T follicular helper cell (primary cell): ENCODE results near the gene ICAM5.
"Not testable (repeated sequence)": the region's sequence is repeated elsewhere in the genome, so short reads cannot be mapped to it uniquely, and the experiment has no call there.

ENCODE experiments used
- DNase-seq: peaks from one replicate; pipeline ENCODE4 v3.0.0-alpha.2; 2020; ENCODE audit warnings: low read depth

ICAM5 gene

DNA sequence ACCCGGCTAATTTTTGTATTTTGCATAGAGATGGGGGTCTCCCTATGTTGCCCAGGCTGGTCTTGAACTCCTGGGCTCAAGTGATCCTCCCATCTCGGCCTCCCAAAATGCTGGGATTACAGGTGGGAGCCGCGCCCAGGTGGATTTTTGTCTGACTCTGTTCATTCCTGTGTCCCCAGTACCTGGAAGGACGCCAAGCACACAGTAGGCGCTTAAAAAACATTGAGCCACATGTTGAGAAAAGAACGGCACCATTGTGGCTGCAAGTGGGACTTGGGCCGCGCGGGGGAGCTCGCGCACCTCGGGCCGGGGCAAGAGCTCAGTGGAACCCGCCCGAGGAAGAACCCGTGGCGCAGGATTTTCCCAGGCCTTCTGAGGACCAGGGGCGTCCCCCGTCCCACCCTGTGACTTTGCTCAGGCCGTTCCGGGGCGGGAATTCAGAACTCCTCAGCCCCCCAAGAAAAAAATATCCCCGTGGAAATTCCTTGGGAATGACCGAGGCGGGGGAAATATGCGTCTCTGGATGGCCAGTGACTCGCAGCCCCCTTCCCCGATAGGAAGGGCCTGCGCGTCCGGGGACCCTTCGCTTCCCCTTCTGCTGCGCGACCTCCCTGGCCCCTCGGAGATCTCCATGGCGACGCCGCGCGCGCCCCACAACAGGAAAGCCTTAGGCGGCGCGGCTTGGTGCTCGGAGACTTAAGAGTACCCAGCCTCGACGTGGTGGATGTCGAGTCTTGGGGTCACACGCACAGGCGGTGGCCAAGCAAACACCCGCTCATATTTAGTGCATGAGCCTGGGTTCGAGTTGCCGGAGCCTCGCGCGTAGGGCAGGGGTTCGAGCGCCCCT is 20.2 kb upstream of the ICAM5 start:
- DNase-seq, result peak; percentile 77

DNA sequence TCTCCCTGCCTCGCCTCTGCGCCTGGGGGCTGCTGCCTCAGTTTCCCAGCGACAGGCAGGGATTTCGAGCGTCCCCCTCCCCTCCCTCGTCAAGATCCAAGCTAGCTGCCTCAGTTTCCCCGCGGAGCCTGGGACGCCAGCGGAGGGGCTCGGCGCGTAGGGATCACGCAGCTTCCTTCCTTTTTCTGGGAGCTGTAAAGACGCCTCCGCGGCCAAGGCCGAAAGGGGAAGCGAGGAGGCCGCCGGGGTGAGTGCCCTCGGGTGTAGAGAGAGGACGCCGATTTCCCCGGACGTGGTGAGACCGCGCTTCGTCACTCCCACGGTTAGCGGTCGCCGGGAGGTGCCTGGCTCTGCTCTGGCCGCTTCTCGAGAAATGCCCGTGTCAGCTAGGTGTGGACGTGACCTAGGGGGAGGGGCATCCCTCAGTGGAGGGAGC is 19.6 kb upstream of the ICAM5 start:
- DNase-seq, result no peak

DNA sequence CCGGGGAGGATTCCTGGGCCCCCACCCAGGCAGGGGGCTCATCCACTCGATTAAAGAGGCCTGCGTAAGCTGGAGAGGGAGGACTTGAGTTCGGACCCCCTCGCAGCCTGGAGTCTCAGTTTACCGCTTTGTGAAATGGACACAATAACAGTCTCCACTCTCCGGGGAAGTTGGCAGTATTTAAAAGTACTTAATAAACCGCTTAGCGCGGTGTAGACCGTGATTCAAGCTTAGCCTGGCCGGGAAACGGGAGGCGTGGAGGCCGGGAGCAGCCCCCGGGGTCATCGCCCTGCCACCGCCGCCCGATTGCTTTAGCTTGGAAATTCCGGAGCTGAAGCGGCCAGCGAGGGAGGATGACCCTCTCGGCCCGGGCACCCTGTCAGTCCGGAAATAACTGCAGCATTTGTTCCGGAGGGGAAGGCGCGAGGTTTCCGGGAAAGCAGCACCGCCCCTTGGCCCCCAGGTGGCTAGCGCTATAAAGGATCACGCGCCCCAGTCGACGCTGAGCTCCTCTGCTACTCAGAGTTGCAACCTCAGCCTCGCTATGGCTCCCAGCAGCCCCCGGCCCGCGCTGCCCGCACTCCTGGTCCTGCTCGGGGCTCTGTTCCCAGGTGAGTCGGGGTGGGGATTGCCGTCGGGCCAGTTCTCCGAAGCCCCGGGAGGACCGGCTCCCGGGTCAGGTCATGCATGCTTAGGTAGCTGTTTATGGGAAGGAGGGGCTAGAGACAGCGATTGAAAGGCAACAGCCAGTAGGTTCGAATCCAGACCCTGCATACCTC is 18.9 kb upstream of the ICAM5 start, which contains the start of gene ICAM1:
ICAM1 (plus strand) TSS at position 505 of the 779 bp plus-strand sequence; CDS start at position 545, 40 bp downstream.
- DNase-seq, result peak; percentile 52

DNA sequence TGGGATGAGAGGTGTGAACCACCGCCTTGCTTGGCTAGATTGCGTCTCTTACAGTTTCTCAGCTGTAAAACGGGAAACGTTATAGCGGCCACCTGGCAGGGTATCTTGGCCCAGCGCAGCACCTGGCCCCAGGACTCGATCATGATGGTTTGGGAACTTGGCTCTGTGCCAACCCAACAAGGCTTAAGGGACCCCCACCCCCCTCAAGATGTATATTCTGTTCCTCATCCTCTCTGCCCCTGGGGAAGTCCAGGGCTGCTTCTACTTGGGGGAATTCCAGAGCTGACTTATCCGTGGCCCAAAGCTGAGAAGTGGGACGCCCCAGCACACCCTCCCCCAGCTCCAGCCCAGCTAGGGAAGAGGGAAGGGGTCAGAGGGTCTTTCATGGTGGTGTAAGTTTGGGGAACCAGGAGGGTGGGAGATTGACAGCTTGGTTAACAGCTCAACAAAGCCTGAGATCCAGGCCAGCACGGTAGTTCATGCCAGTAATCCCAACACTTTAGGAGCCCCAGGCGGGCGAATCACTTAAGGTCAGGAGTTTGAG is 18.1 kb upstream of the ICAM5 start:
- DNase-seq, result no peak

DNA sequence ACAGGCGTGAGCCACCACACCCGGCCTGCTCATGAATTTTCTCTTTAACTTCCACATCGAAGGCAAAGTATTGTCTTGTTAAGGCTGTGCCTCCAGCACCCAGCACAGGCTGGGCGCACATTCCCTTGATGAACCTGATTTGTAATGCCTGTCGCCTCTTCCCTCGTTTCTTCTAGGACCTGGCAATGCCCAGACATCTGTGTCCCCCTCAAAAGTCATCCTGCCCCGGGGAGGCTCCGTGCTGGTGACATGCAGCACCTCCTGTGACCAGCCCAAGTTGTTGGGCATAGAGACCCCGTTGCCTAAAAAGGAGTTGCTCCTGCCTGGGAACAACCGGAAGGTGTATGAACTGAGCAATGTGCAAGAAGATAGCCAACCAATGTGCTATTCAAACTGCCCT is 15.2 kb upstream of the ICAM5 start:
- no peak for DNase-seq

DNA sequence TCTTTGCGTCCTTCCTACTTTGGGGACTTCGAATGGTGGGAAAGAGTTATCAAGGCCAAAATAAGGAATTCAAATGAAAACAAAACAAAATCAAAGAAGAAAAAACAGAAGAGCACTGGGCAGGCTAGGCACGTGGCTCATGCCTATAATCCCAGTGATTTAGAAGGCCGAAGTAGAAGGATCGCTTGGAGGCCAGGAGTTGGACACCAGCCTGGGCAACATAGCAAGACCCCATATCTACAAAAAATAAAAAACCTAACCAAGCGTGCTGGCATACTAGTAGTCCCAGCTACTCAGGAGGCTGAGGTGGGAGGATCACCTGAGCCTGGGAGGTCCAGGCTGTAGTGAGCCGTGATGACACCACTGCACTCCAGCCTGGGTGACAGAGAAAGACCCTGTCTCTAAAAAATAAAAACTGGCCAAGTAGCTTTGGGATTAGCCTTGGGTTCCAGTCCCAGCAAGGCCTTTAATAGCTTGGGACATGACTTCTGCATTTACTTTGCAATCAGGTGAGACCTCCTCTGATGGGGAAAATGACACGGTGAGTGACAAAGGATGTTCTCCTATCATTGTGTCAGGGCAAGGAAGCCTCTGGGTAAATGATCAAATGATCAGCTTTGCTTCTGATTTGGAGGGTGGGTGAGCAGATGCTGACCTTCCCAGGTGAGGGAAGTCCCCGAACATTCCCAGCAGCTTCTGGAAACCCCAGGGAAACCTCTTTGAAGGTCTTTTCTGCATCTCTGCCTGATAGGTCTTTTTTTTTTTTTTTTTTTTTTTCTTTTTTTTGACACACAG is 11.8 kb upstream of the ICAM5 start:
- DNase-seq, result no peak

DNA sequence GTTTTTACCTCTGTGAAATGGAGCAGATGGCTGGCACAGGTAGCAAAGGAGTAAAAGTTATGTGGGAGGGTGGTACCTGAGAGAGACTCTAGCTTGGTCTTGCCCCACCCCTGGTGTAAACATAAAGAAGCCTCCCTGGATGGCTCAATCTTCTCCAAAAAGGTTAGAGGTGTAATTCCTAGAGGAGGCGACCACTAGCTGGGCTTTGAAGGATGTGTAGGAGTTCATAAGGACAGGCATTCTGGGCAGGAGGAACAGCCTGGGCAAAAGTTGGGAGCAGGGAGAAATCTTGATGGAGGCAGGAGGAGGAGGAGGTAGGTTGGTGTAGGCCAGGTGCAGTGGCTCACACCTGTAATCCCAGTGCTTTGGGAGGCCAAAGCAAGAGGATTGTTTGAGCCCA is 10.8 kb upstream of the ICAM5 start:
- DNase-seq, result no peak

DNA sequence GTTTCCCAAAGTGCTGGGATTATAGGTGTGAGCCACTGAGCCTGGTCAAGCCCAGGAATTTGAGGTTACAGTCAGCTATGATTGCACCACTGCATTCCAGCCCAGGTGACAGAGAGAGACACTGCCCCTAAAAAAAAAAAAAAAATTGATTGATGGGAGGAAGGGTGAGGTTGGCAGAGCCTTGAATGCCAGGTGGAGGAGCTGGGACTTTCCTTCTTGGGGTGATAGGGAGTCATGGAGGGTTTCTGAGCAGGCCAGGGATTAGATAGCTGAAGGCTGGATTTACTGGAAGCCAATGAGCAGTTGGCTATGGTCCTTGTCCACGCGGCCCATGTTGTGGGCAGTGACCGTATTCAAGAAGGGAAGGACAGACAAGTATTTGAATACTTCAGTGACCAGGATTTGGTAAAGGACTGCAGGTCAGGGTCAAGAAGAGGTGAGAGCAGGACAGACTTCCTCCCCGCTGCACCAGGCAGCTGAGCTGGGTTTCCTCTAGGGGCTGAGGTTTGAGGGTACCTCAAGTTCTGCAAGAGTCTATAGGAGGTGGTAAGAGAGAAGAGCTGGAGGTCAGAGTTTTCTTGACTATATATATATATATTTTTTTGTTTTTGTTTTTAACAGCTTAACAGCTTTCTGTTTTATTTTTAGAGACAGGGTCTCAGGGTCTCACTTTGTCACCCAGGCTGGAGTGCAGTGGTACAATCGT is 9.9 kb upstream of the ICAM5 start:
- DNase-seq, result no peak

DNA sequence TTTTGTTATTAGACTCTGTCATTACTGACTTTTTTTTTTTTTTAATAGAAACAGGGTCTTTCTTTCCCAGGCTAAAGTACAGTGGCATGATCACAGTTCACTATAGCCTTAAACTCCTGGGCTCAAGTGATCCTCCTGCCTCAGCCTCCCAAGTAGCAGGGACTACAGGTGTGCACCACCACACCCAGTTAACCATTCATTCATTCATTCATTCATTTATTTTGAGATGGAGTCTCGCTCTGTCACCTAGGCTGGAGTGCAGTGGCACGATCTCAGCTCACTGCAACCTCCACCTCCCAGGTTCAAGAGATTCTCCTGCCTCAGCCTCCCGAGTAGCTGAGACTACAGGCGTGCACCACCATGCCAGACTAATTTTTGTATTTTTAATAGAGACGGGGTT is 7.7 kb upstream of the ICAM5 start:
- DNase-seq, result not testable (repeated sequence)

DNA sequence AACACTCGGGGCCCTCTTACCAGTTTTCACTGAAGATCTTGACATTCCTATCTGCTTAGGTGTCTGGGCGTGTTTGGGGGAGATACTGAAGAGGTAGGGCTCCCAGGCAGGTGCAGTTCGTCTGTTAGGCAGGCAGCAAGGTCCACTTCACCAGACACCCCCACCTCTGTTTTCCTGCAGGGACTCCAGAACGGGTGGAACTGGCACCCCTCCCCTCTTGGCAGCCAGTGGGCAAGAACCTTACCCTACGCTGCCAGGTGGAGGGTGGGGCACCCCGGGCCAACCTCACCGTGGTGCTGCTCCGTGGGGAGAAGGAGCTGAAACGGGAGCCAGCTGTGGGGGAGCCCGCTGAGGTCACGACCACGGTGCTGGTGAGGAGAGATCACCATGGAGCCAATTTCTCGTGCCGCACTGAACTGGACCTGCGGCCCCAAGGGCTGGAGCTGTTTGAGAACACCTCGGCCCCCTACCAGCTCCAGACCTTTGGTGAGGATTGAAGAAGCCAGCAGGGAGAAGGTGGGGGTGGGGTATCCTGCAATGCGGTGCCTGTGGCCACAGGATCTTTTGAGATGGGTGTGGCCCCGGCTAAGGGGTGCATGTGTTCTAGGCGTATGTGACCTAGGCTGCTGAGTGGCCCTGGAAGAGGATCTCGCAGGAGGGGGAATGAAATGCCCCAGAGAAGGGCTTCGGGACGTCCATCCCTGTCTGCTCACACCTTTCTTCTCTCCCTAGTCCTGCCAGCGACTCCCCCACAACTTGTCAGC is 6.3 kb upstream of the ICAM5 start:
- DNase-seq, result no peak

DNA sequence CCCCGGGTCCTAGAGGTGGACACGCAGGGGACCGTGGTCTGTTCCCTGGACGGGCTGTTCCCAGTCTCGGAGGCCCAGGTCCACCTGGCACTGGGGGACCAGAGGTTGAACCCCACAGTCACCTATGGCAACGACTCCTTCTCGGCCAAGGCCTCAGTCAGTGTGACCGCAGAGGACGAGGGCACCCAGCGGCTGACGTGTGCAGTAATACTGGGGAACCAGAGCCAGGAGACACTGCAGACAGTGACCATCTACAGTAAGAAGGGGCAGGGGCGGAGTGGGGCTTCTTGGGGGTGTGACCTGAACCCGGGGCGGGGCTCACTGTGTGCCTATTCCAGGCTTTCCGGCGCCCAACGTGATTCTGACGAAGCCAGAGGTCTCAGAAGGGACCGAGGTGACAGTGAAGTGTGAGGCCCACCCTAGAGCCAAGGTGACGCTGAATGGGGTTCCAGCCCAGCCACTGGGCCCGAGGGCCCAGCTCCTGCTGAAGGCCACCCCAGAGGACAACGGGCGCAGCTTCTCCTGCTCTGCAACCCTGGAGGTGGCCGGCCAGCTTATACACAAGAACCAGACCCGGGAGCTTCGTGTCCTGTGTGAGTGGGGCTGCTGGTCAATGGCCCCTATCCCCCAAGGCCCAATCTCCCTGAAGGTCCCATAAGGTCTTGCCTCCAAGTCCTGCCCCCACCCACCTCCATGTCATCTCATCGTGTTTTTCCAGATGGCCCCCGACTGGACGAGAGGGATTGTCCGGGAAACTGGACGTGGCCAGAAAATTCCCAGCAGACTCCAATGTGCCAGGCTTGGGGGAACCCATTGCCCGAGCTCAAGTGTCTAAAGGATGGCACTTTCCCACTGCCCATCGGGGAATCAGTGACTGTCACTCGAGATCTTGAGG is 5.4 kb upstream of the ICAM5 start:
- no peak for DNase-seq

DNA sequence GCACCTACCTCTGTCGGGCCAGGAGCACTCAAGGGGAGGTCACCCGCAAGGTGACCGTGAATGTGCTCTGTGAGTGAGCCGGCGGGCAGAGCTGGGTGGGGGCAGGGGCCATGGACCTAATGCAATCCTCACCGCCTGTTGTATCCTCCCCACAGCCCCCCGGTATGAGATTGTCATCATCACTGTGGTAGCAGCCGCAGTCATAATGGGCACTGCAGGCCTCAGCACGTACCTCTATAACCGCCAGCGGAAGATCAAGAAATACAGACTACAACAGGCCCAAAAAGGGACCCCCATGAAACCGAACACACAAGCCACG is 4.8 kb upstream of the ICAM5 start:
- no peak for DNase-seq

DNA sequence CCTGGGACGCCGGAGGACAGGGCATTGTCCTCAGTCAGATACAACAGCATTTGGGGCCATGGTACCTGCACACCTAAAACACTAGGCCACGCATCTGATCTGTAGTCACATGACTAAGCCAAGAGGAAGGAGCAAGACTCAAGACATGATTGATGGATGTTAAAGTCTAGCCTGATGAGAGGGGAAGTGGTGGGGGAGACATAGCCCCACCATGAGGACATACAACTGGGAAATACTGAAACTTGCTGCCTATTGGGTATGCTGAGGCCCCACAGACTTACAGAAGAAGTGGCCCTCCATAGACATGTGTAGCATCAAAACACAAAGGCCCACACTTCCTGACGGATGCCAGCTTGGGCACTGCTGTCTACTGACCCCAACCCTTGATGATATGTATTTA is 4.4 kb upstream of the ICAM5 start:
- no peak for DNase-seq

DNA sequence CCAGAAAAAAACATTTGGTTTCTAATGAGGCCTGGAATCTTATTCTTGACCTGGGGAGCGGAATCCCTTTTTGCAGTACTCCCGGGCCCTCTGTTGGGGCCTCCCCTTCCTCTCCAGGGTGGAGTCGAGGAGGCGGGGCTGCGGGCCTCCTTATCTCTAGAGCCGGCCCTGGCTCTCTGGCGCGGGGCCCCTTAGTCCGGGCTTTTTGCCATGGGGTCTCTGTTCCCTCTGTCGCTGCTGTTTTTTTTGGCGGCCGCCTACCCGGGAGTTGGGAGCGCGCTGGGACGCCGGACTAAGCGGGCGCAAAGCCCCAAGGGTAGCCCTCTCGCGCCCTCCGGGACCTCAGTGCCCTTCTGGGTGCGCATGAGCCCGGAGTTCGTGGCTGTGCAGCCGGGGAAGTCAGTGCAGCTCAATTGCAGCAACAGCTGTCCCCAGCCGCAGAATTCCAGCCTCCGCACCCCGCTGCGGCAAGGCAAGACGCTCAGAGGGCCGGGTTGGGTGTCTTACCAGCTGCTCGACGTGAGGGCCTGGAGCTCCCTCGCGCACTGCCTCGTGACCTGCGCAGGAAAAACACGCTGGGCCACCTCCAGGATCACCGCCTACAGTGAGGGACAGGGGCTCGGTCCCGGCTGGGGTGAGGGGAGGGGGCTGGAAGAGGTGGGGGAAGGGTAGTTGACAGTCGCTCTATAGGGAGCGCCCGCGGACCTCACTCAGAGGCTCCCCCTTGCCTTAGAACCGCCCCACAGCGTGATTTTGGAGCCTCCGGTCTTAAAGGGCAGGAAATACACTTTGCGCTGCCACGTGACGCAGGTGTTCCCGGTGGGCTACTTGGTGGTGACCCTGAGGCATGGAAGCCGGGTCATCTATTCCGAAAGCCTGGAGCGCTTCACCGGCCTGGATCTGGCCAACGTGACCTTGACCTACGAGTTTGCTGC is 2.7 kb upstream of the ICAM5 start, which contains the start of gene ICAM4:
ICAM4 (plus strand) TSS at position 153 of the 935 bp plus-strand sequence; CDS start at position 211, 58 bp downstream.
- no peak for DNase-seq

DNA sequence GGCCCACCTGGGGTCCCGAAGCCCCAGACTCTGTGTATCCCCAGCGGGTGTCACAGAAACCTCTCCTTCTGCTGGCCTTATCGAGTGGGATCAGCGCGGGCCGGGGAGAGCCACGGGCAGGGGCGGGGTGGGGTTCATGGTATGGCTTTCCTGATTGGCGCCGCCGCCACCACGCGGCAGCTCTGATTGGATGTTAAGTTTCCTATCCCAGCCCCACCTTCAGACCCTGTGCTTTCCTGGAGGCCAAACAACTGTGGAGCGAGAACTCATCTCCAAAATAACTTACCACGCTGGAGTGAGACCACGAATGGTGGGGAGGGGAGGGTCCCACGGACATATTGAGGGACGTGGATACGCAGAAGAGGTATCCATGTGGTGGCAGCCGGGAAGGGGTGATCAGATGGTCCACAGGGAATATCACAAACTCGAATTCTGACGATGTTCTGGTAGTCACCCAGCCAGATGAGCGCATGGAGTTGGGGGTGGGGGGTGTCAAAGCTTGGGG is 1.0 kb upstream of the ICAM5 start:
- no peak for DNase-seq

DNA sequence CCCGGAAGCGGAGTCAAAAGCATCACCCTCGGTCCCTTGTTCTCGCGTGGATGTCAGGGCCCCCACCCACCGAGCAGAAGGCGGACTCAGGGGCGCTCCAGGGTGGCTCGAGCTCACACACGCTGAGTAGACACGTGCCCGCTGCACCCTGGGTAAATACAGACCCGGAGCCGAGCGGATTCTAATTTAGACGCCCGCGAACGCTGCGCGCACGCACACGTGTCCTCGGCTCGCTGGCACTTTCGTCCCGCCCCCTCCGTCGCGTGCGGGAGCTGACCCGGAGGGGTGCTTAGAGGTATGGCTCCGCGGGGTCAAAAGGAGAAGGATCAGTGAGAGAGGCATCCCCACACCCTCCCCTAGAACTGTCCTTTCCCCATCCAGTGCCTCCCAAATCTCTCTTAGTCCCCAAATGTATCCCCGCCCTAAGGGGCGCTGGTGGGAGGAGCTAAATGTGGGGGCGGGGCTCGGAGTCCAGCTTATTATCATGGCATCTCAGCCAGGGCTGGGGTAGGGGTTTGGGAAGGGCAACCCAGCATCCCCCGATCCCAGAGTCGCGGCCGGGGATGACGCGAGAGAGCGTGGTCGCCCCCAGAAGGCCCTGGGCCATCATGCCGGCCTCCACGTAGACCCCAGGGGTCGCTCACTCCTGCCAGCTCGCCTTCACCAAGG is 451 bp upstream of the ICAM5 start:
- peak; percentile 46 for DNase-seq

DNA sequence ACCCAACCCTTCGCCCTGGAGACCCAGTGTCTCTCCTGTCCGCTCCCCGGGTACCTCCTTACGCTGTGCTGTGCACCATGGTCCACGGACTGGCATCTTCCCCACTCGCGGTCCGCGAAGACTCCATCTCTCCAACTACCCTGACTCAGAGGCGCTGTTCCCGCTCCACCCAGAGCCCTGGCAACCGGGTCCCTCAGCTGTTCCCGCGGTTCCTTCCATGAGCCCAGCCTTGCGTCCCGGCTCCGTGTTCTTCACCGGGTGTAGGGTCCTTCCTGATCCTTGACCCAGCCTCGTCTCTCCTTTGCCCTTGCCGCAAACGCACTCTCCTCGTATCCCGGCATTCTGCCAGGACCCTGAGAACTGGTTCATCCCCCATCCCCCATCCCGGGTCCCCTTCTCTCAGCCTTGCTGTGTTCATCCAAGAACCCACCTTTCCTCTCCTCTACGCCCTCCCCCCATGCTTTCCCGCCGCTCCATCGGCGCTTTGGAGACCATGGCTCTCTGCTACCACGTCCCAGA is 664 bp downstream of the ICAM5 start:
- DNase-seq, result no peak
